ENCODE data around the gene TRIM68.

TRIM68 gene

DNA sequence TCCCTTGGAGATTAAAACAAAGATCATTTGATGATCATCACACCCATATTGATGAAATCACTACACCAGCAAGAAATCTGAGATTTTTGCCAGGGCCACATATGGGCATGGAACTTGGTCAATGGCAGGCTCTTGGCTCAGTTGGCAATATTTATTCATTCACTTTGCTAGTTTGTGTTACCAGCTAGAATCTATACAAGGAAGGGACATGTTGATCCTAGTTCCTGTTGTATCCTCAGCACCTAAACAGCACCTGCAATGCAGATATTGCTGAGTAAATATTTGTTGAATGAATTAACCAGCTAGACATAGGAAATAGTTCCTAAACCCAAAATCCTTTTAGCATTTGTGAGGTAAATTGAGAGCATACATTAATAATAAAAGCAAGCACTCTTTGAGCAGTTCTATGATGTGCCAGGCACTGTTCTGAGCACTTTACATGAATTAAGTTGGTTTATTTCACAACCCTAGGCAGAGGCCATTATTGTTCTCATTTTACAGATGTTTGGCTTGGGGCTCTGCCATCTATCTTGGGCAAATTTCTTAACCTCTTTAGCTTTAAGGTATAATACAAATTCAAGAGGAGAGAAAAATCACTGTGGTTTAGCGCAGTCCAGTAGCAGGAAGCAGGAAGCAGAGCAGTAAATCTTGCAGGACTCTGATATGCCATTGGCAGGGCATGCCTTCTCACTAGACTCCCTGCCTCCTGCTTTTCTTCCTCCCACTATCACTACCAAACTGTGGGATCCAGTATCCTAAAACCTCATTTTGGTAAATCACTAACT lies 1.6 kb downstream of the TRIM68 start:
- TF ChIP-seq SIN3A (IDR thresholded peaks at IDR 0.05; ENCODE audit: borderline replicate concordance, insufficient read depth, low read length), result no peak

DNA sequence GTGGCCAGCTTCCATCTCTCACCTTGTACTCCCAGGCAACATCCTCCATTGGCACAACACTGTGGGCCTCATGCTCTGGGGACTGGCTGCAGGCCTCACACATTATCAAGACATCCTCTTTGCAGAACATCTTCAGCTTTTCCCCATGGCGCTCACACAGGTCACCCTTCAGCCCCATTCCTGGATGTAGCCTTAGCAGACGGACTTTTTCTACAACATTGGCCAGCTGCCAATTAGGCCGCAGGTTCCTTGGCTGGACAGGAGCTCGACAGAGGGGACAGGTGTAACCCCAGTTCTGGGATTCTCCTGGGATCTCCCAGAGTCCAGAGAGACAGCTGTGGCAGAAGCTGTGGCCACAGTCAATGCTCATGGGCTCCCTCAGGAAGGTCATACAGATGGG lies 3.0 kb downstream of the TRIM68 start:
- TF ChIP-seq TAF1 (IDR thresholded peaks at IDR 0.05; ENCODE audit: borderline replicate concordance, insufficient read depth, low read length) (no peak), POLR2AphosphoS5 (IDR thresholded peaks at IDR 0.05; ENCODE audit: low read depth, low read length) (no peak), SIN3A (IDR thresholded peaks at IDR 0.05; ENCODE audit: borderline replicate concordance, insufficient read depth, low read length) (no peak)
- TF ChIP-seq, protein P1, sequence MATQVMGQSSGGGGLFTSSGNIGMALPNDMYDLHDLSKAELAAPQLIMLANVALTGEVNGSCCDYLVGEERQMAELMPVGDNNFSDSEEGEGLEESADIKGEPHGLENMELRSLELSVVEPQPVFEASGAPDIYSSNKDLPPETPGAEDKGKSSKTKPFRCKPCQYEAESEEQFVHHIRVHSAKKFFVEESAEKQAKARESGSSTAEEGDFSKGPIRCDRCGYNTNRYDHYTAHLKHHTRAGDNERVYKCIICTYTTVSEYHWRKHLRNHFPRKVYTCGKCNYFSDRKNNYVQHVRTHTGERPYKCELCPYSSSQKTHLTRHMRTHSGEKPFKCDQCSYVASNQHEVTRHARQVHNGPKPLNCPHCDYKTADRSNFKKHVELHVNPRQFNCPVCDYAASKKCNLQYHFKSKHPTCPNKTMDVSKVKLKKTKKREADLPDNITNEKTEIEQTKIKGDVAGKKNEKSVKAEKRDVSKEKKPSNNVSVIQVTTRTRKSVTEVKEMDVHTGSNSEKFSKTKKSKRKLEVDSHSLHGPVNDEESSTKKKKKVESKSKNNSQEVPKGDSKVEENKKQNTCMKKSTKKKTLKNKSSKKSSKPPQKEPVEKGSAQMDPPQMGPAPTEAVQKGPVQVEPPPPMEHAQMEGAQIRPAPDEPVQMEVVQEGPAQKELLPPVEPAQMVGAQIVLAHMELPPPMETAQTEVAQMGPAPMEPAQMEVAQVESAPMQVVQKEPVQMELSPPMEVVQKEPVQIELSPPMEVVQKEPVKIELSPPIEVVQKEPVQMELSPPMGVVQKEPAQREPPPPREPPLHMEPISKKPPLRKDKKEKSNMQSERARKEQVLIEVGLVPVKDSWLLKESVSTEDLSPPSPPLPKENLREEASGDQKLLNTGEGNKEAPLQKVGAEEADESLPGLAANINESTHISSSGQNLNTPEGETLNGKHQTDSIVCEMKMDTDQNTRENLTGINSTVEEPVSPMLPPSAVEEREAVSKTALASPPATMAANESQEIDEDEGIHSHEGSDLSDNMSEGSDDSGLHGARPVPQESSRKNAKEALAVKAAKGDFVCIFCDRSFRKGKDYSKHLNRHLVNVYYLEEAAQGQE (IDR thresholded peaks at IDR 0.05; ENCODE audit: insufficient read depth in 1 of 2, low read depth in 2 of 2, low read length in 2 of 2), result no peak

DNA sequence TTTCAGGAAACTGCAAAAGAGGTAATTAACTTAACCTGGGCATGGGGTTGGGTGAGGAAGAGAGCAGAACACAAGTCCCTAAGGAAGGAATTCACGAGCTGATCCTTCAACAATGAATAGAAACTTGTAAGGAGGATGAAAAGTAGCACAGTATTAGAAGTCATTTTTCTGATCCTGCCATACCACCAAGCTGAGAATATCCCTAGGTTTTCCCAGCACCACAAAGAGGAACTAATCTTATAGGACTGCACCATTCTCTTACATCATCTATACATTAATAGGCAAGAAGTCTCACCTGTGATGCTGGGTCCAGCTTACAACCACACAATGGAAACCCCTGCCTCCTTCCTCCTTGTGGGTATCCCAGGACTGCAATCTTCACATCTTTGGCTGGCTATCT lies 14.3 kb downstream of the TRIM68 start, which contains the start of gene OR52I1:
OR52I1 (plus strand) TSS at position 301 of the 400 bp plus-strand sequence; CDS start at position 301, 0 bp downstream.
- TF ChIP-seq POLR2AphosphoS5 (IDR thresholded peaks at IDR 0.05; ENCODE audit: low read depth, low read length) (no peak), FOXP2 (optimal IDR thresholded peaks at IDR 0.05; ENCODE audit: borderline replicate concordance, extremely low read depth, extremely low read length, insufficient read depth) (no peak), SIN3A (IDR thresholded peaks at IDR 0.05; ENCODE audit: borderline replicate concordance, insufficient read depth, low read length) (no peak)
- TF ChIP-seq, protein P1 (IDR thresholded peaks at IDR 0.05; ENCODE audit: insufficient read depth in 1 of 2, low read depth in 2 of 2, low read length in 2 of 2), result no peak

DNA sequence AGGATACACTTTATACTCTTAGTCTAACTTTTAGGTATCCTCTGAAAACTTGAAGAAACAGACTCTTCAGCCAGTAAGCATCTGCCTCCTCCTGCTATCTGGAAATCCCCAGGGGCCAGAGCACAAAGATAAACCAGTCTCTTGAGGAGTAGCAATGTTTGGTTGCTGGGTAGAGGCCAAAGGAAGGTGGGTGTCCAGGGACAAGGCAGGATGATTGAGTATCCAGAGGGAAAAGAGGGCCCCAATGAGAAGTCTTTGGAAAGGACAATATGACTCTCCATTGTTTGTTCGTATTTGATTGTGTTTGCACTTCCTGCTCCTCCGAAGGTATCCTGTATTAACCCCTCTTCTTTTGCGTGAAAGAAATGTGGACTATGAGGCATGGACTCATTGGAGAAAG lies 19.0 kb downstream of the TRIM68 start:
- no peak for TF ChIP-seq SIN3A (IDR thresholded peaks at IDR 0.05; ENCODE audit: borderline replicate concordance, insufficient read depth, low read length)
- TF ChIP-seq TAF1 (IDR thresholded peaks at IDR 0.05; ENCODE audit: borderline replicate concordance, insufficient read depth, low read length), result no peak
- TF ChIP-seq POLR2AphosphoS5 (IDR thresholded peaks at IDR 0.05; ENCODE audit: low read depth, low read length), result no peak
- TF ChIP-seq FOXP2 (optimal IDR thresholded peaks at IDR 0.05; ENCODE audit: borderline replicate concordance, extremely low read depth, extremely low read length, insufficient read depth), result no peak
- TF ChIP-seq, protein P1 (IDR thresholded peaks at IDR 0.05; ENCODE audit: insufficient read depth in 1 of 2, low read depth in 2 of 2, low read length in 2 of 2), result no peak

DNA sequence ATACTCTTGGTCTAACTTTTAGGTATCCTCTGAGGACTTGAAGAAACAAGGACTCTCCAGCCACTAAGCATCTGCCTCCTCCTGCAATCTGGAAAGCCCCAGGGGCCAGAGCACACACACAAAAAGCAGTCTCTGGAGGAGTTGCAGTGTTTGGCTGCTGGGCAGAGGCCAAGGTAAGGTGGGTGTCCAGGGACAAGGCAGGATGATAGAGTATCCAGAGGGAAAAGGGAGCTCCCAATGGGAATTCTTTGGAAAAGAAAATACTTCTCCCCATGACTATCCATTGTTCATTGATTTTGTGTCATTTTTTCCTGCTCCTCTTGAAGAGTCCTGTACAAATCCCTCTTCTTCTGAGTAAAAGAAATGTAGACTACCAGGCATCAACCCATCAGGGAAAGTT lies 26.6 kb downstream of the TRIM68 start, which contains the start of gene OR52I2:
OR52I2 (plus strand) TSS at position 301 of the 400 bp plus-strand sequence.
- TF ChIP-seq POLR2AphosphoS5 (IDR thresholded peaks at IDR 0.05; ENCODE audit: low read depth, low read length) (no peak), TAF1 (IDR thresholded peaks at IDR 0.05; ENCODE audit: borderline replicate concordance, insufficient read depth, low read length) (no peak), FOXP2 (optimal IDR thresholded peaks at IDR 0.05; ENCODE audit: borderline replicate concordance, extremely low read depth, extremely low read length, insufficient read depth) (no peak), SIN3A (IDR thresholded peaks at IDR 0.05; ENCODE audit: borderline replicate concordance, insufficient read depth, low read length) (no peak)
- TF ChIP-seq, protein P1 (IDR thresholded peaks at IDR 0.05; ENCODE audit: insufficient read depth in 1 of 2, low read depth in 2 of 2, low read length in 2 of 2), result no peak
